ENCODE data around the gene RFX4.
"Not testable (repeated sequence)": the region's sequence is repeated elsewhere in the genome, so short reads cannot be mapped to it uniquely, and the experiment has no call there.

Gene RFX4

DNA sequence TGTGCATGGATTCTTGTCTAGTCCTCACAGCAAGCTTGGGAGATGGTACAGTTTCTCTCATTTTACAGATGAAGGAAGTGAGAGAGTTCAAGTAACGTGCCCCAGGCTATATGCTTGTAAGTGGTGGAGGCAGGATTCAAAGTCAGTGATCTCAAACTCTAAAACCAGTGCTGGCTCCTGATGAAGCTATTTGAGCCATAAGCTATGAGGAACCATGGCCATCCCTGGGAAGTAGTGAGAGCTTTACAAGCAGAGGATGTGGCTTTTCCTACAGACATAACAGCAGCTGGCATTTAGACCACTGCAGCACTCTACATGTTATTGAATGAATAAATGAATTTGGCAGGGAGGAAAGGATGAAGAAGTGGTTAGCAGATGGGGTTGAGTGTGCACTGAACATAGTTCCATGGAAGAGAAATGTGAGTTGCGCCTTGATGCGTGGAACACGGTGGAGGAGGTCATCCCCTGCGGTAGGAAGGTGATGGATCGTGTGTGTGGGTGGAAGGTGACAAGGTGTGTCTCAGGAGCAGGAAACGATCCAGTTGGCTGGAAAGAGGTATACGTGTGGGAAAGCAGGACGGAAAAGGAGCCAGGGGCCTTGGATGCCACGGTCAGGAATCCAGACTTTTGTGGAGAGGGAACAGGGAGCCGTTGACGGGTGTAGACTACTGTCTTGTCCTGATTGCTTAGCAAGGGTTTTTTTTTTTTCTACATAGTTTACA, 65.2 kb downstream of the RFX4 start:
- DNase-seq (ENCODE audit: low read depth): no peak

DNA sequence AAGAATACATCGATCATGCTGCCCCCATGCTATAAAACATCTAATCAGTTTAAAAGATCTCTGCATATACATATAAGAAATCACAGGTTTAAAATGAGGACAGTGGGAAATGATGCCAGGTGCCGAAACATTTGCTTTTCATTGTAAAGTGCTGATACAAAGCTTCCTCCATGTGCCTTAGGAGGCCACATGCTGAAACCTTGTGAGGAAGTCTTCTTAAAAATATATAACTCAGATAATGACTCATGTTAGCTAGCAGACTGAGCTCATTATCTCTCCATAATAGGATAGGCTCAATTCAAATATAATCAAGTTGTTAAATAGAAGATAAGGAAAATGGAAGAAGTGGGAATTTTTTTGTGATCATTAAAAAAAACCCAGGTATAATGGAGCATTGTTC, 65.9 kb downstream of the RFX4 start:
- DNase-seq (ENCODE audit: low read depth): no peak

DNA sequence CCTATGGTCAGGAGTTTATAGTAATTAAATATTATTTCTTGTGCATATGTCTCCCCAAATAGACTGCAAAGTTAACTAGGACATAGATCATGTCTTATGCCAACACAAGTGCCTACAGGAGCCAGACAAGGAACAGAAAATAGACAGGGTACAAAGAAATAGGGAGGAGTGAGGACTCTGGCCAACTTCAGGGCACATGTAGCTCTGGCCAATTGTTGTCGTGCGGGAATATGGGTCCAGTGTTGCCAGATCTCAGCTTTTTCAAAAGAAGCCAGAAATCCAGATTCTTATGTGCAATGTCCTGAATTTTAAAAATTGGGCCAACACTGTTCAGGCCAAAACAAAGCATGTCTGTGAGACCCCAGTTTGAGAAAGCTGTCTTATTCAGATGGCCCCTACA, 68.7 kb downstream of the RFX4 start:
- DNase-seq (ENCODE audit: low read depth): no peak

DNA sequence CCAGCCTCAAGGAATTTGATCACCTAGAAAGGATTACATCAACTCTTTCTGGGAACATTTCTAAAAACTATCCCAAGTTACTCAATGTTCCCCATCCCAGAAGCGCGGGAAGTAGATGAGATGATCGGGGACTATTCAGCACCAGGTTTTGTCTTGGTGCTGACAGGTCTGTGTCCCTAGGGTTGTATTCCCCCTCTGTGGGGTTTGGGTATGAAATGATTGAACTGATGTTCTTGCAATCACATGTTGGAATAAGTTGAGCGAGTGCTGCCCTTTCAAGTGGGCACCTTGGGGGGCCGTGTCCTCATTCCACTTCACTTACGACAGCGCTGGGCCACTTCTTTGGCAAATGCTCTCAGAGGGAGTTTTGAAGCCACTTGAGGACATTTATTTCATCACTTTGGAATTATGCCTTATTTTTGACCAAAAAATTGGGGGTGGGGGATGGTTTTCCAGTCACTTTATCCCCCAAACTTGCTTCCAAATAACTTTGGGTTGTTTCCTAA, 69.8 kb downstream of the RFX4 start:
- no peak for DNase-seq (ENCODE audit: low read depth)

DNA sequence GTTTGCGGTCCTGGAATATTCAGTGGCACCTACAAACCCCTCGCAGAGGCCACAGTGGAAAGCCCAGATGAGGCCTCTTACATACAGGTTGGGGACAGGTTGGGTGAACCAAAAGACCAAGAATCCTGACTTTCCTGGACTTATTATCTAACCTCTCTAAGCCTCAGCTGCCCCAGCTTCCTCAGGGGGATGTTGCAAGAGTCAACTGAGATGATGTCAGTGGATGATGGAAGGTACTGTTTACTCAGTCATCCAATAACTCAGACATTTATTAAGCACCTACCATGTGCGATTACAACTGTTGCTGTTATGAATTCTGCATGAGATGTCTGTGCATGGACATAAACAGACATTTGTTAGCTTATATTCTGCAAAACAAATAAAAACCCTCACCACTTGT, 72.8 kb downstream of the RFX4 start:
- no peak for DNase-seq (ENCODE audit: low read depth)

DNA sequence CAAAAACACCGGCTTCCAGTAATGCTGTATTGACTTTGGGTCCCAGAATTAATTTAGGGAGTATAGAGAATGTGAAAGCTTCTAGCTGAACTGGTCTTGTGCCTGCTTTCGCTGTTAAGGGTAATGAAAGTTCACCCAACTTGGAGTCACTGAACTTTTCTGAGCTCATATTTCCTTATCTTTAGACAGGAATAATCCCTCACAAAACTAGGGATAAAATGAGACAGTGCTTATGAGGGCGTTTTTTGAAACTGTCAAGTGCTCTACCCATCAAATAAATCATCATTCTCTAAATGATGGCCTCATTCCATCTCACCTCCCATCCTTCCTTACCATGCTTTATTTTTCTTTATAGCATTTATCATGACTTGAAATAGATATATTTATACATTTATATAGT, 74.7 kb downstream of the RFX4 start:
- DNase-seq (ENCODE audit: low read depth): no peak

DNA sequence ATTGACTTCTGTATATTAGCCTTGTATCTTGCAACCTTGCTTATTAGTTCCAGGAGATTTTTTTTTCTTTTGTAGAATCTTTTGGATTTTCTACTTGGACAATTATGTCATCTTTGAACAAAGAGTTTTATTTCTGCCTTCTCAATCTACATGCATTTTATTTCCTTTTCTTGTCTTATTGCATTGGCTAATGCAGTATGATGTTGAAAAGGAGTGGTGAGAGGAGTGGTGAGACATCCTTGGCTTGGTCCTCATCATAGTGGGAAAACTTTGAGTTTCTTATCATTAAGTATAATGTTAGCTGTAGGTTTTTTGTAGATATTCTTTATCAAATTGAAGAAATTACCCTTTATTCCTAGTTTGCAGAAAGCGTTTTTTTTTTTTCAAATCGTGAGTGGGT, 80.6 kb downstream of the RFX4 start:
- no peak for DNase-seq (ENCODE audit: low read depth)

DNA sequence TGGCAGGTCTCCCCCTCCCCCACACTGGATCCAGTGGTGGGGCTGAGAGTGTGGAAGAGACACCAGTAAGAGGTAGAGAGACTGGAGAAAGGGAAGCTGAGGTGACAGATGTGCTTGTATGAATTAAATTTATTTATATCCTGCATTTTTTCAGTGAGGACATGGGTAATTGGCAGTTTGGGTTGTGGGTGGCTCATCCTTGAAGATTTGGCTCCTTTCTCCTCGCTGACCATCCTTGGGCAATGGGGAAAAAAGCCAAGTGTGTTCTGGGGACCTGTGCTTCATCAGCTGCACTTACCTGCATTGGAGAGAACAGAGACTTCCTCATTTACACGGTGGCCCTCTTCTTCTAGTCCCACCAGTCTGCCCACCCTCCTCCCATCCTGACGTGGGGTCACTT, 86.4 kb downstream of the RFX4 start:
- no peak for DNase-seq (ENCODE audit: low read depth)

DNA sequence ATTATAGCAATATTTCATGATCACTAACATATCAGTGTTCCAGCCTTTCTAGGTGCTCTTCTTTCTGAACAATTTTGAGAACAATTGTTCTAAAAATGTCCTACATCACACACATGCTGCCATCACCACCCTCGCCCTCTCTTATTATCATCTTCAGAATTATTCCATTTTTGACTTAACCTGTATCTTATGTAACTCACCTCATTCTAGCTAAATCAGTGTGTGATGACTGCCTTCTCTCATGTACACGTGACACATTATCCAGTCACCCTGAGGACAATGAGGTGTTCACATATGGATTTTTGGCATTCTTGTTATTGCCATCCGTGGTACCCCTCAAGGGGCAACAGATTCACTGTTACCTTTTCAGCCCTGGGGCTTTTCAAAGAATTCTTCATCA, 87.3 kb downstream of the RFX4 start:
- no peak for DNase-seq (ENCODE audit: low read depth)

DNA sequence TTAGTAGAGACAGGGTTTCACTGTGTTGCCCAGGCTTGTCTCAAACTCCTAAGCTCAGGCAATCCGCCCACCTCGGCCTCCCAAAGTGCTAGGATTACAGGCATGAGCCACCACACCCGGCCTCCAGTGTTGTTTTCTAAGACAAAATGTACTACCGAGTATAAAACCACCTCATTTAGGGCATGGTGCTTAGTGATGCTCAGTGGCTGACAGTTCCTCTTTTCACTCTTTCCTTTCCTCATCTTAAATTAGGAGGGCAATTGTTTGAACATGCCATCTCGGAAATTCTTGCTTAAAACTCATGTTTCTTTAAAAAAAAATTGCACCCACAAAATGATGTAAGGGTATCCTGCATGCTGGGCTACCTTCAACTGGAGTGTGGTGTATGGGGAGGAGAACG, 89.0 kb downstream of the RFX4 start:
- no peak for DNase-seq (ENCODE audit: low read depth)

DNA sequence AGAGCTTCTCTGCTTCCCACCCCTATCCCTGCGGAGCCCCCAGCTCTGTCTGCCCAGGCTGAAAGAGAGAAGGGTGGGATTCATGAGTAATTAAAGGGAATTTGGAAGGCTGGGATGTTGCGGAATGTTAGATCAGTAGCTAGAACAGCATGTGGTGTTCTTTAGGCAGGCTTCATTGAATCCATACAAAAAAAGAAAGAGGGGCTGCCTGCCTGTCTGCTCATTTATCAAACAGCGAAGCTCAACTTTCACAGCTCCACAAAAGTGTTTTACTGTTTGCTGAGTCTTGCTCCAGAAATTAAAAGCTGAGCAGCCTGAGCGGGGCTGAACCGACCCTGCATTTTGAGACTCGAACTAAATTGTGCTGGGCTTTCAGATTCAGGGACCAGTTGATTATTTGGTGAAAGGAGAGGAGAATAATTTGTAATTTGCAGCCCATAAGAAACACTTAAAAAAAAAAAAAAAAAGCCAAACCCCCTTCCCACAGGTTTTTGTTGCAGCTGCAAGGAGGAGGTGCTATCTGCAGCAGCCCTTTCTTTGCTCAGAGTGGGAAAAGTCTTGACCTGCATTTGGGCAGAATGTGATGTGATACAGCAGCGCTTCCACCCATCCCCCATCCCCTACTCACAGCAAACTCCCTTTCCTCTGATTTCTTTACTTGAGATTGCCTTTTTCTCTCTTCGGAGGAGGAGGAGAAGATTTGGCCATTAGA, 89.7 kb downstream of the RFX4 start:
- DNase-seq (ENCODE audit: low read depth): no peak

DNA sequence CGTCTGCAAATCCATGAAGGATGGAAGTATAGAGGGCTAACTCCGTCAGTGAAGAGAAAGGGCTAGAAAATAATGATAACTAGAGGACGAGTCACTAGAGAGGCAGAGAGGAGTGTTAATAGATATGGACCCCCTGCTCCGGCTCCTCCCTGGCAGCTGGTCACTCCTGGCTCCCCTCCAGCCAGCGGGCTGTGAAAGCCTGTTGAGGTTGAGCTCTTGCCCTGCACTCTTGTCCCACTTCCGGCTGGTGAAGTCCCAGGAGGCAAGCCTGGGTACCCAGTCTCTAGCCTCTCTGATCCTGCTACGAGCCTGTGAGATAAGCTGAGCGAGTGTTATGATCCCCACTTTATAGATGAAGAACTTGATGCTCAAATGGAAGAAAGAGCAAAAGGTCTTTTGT, 90.3 kb downstream of the RFX4 start:
- DNase-seq (ENCODE audit: low read depth): no peak

DNA sequence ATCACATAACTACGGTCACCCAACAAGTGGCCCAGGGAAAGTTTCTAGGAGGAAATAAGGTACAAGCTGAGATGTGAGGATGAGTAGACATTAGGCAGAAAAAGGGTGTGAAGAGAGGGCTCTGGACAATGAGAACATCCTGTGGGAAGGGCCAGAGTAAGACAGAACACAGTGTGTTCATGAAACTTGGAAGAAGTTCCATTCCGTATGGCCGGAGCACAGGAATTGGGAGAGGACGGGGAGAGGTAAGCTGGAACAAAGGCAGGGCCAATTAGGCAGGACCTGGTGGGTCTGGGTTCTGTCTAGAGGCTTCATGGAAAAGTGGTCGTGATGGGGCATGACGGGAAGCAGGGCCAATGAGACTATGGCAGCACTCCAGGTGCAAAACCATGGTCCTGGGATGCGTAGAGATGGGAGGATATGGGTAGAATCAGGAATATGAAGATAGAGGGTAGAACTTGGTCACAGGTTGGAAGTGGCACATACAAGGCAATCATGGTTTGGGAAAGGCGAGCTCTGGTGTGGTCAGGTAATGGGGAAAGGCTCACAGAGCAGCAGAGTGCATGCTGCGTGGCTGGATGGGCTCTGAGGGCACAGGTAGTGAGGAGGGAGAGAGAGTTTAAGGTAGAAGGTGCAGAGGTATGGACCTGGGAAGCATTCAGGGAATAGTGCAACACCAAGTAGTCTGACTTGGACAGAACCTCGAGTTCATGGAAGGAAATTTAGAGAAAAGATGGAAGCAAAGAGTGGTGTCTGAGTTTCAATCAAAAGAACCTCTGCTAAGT, 93.0 kb downstream of the RFX4 start:
- DNase-seq (ENCODE audit: low read depth): no peak

DNA sequence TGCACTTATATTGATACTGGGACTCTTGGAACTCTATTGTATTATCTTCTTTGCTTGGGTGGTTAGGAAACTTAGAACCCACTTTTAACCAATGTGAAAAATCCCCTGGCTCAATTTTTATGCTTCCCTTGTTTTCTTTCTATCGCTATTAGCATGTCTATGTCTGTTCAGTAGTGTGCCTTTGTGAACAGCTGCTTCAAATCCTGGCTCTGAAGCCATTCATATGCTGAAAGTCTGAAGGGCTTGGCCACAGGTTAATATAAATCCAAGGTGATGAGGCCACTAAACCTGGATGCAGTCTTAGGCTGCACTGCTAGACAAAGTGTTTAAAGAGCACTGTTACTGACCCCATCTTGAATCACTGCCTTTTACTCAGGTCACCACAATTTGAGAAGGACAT, 96.8 kb downstream of the RFX4 start:
- DNase-seq (ENCODE audit: low read depth): no peak

DNA sequence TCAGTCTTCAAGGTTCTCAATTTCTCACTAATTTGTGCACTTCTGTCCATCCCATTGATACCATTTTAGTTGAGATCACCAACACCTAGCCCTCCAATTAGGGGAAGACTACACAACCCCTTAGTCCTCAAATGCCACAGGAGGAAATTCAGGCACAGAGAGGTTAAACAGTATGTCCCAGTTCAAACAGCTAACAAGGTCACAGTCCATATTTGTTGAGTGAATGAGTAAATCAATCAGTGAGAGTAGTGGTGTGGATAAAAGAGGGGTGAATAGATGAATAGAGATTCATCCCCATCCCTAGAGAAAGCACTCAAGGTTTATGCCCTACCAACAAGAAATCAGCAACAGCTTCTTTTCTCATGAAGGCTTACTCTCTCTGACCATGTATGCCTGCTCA, 97.5 kb downstream of the RFX4 start:
- no peak for DNase-seq (ENCODE audit: low read depth)

DNA sequence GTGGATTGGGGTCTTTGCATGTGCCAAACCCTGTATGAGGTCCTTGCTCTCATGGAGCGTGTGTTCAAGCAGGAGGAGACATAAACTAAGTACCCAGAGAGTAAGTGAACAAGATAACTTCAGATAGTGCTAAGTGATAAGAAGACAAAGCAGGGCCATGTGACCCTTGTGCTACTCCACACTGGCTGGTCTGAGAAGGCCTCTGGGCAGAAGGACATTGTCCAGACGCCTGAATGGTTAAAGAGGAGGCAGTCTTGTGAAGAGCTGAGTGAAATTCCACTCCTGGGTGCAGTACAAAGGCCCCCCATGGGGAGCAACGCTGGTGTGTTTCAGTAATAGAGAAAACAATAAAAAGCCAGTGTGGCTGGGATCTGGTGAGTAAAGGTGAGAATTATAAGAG, 98.4 kb downstream of the RFX4 start:
- no peak for DNase-seq (ENCODE audit: low read depth)

DNA sequence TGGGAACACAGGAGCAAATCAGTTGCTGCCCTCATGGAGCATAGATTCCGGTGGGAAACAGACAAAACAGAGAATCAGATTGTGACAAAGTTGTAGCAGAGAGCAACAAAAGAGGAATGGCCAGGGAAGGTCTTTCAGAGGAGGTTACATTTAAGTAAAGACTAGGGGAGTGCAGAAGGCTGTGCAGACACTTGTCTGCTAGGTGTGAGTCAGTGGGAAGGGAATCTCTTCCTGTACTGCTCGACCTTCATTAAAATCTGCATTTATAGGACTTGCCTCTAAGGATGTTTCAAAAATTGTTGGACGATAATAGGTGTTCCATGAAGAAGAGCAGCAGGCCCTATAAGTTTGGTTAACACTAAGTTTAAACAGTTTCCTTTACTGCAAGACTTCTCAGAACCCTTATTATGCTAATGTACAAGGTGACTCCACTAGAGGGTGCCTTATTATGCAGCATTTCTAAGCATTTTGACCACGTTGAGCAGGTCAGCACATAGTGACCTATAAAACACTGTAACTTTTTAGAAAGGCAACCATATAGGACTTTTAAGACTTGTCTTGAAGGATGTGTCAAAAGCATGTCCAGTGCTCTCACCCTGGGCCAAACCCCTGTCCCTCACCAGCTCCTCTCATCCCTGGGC, 99.9 kb downstream of the RFX4 start:
- DNase-seq (ENCODE audit: low read depth): no peak

DNA sequence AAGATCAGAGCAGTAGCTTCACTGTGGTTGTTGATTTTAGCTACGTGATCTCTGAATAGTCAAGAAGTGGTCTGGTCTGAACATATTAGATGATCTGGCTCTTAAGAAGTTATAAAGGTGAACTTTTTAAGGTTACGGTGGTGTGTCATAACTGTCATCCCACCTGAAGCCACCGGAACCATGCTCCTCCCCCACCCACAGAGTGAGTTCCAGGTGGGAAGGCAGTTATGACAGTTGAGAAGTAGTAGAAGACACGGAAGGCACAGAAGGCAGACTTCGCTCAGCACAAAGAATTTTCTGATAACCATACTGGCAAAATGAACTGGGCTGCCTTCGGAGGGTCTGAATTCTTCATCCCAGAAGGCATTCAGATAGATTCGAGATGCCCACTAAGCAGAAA, 101.7 kb downstream of the RFX4 start:
- DNase-seq (ENCODE audit: low read depth): no peak

DNA sequence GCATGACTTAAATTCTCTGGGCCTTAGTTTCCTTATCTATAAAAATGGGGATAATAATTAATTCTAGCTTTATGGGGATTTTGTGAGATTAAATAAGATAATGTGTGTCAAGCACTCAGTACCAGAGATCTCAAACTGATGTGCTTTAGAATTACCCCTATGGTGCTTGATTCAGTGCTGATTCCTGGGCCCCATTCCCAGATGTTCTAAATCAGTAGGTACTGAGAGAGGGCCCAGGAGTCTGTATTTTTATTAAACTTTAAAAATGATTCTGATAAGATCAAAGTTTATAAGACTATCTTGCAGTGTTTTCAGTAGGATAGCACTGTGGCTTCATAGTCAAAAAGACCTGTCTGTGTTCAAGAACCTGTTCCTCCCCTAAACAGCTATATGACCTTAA, 102.6 kb downstream of the RFX4 start:
- DNase-seq (ENCODE audit: low read depth): no peak

DNA sequence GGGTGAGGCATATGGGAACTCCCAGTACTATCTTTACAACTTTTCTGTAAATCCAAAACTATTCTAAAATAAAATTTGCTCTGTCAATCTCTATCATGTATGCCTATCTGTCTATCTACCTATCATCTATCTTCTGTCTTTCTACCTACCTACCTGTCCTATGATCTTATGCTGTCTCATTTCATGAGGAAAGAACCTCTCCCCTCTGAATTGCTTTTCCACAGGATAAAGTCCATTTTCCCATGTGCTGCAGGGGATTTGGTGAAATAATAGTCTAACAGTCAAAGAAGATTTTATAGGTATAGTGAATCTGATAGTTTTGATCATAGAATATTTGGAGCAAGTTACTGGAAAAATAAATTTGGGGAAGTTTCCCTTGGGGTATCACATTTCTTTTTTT, 104.9 kb downstream of the RFX4 start:
- no peak for DNase-seq (ENCODE audit: low read depth)

DNA sequence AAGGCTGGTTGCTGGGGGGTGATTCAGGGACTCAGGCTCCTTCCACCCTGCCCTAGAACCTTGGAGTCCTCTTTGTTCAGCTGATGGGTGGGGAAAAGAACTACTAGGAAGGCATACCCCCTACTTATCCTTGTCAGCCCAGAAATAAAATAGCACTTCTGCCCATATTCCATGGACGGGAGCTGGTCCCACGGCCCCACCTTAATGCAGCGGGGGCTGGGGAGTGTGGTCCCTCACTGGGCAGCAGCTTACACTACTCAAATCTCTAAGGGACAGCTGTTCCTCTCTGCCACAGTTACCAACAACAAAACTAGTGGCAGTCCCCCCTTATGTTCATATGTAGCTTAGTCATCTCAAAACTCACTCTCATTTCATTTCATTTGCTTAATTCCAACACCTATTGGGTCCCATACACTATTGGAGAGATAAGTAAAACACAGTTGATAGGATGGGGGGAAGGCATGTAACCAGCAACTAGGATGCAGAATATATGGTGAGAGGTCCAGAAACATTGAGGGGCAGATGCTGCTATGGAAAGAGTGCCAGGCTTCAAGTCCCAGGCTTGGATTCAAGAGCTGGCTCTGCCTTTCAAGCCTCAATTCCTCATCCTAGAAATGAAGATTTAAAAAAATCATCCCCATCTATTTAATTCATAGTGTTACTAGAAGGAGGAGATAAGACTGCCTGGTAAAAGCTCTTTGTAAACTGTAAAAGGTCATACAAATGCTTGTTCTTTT, 107.9 kb downstream of the RFX4 start:
- DNase-seq (ENCODE audit: low read depth): no peak

DNA sequence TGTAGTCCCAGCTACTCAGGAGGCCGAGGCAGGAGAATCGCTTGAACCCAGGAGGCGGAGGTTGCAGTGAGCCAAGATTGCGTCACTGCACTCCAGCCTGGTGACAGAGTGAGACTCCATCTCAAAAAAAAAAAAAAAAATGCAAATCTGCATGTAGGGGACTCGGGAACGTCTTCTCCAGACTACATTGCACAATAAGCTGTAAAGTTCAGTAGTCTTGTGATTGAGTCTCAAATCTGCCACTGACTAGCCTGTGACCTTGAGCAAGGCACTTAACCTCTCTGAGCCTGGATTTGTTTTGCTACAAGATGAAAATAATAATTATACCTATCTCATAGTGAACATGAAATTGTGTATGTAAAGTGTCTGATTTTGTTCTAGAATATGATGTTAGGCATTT, 109.2 kb downstream of the RFX4 start:
- DNase-seq (ENCODE audit: low read depth): not testable (repeated sequence)
